HEK293 (cell line): ENCODE data around the gene IARS2.

Source experiments
- CTCF ChIA-PET: fragments of 350-600 bp; formaldehyde crosslinking; extraction: SDS; loops from one replicate; lab custom pipeline; 2021; ENCODE audit warnings: antibody characterized with exemption; lab: Yijun Ruan, JAX
- POLR2A ChIA-PET: fragments of 300-600 bp; formaldehyde crosslinking; extraction: SDS; loops from one replicate; lab custom pipeline; 2020; ENCODE audit warnings: antibody characterized with exemption, inconsistent platforms; lab: Yijun Ruan, JAX
- H3K27ac ChIP-seq: fragments of 200-500 bp; sonication (Bioruptor generic); 2 replicates; pipeline ENCODE4 v1.5.1; 2014; ENCODE audit warnings: low read depth, low read length, control low read depth, inconsistent platforms; ENCODE audit errors: extremely low read depth
- H3K36me3 ChIP-seq, 2 experiments: fragments of 200-500 bp in 1 of 2; sonication (Bioruptor generic) in 1 of 2; 1 replicate in 1 of 2; 2 replicates in 1 of 2; pipeline ENCODE4 v1.5.1; 2014 to 2017; ENCODE audit warnings: inconsistent platforms in 2 of 2, low read length in 2 of 2; ENCODE audit not compliant: control insufficient read depth in 2 of 2, insufficient read depth in 1 of 2
- H3K4me1 ChIP-seq: fragments of 200-500 bp; sonication (Bioruptor generic); 2 replicates; pipeline ENCODE4 v1.5.1; 2014; ENCODE audit warnings: mild to moderate bottlenecking, low read length, inconsistent platforms; ENCODE audit not compliant: control insufficient read depth, insufficient read depth
- H3K4me3 ChIP-seq: 2 replicates; pipeline ENCODE4 v1.5.1; 2011; ENCODE audit warnings: low read depth, mild to moderate bottlenecking, control low read depth, low read length, moderate library complexity
- H3K9me3 ChIP-seq: fragments of 200-500 bp; sonication (Bioruptor generic); 2 replicates; pipeline ENCODE4 v1.5.1; 2014; ENCODE audit warnings: low read depth, low read length, inconsistent platforms; ENCODE audit not compliant: control insufficient read depth, insufficient read depth
- AEBP2 ChIP-seq: fragments of 450-650 bp; formaldehyde crosslinking; IDR thresholded peaks from 2 replicates; pipeline ENCODE4 v1.5.1; 2016; ENCODE audit warnings: missing biosample characterization, missing genetic modification characterization, borderline replicate concordance
- KLF7 ChIP-seq: fragments of 450-650 bp; formaldehyde crosslinking; IDR thresholded peaks from 2 replicates; pipeline ENCODE4 v1.5.1; 2016; ENCODE audit warnings: missing biosample characterization, missing genetic modification characterization, borderline replicate concordance
- MEIS1 ChIP-seq: sonication (generic); formaldehyde crosslinking; IDR thresholded peaks from 2 replicates; pipeline ENCODE4 v1.8.1; 2022; ENCODE audit warnings: missing genetic modification reagents, mild to moderate bottlenecking, borderline replicate concordance
- PRDM10 ChIP-seq: fragments of 450-650 bp; formaldehyde crosslinking; IDR thresholded peaks from 2 replicates; pipeline ENCODE4 v1.5.1; 2016; ENCODE audit warnings: missing biosample characterization, missing genetic modification characterization
- SETDB1 ChIP-seq: IDR thresholded peaks from one replicate; pipeline ENCODE4 v1.6.1; 2017; ENCODE audit warnings: mild to moderate bottlenecking, low read length, moderate library complexity, mixed read lengths; ENCODE audit not compliant: insufficient read length
- ZBTB21 ChIP-seq: fragments of 450-650 bp; formaldehyde crosslinking; IDR thresholded peaks from 2 replicates; pipeline ENCODE4 v1.5.1; 2017; ENCODE audit warnings: missing biosample characterization, missing genetic modification characterization
- ZNF140 ChIP-seq: fragments of 450-650 bp; formaldehyde crosslinking; IDR thresholded peaks from 2 replicates; pipeline ENCODE4 v1.5.1; 2016; ENCODE audit warnings: missing biosample characterization, missing genetic modification characterization
- ZNF169 ChIP-seq: fragments of 450-650 bp; formaldehyde crosslinking; IDR thresholded peaks from 2 replicates; pipeline ENCODE4 v1.5.1; 2016; ENCODE audit warnings: missing biosample characterization, missing genetic modification characterization
- ZNF24 ChIP-seq: fragments of 450-650 bp; formaldehyde crosslinking; IDR thresholded peaks from 2 replicates; pipeline ENCODE4 v1.5.1; 2016; ENCODE audit warnings: missing biosample characterization, missing genetic modification characterization
- ZNF266 ChIP-seq: fragments of 450-650 bp; formaldehyde crosslinking; IDR thresholded peaks from 2 replicates; pipeline ENCODE4 v1.5.1; 2016; ENCODE audit warnings: missing biosample characterization, missing genetic modification characterization, low read depth
- ZNF280C ChIP-seq: fragments of 450-650 bp; formaldehyde crosslinking; IDR thresholded peaks from 2 replicates; pipeline ENCODE4 v1.5.1; 2016; ENCODE audit warnings: missing biosample characterization, missing genetic modification characterization
- ZNF335 ChIP-seq: fragments of 450-650 bp; formaldehyde crosslinking; conservative IDR thresholded peaks from 2 replicates; pipeline ENCODE4 v1.5.1; 2016; ENCODE audit warnings: missing biosample characterization, missing genetic modification characterization
- ZNF354C ChIP-seq: fragments of 450-650 bp; formaldehyde crosslinking; IDR thresholded peaks from 2 replicates; pipeline ENCODE4 v1.5.1; 2016; ENCODE audit warnings: missing biosample characterization, missing genetic modification characterization, low read depth, borderline replicate concordance
- ZNF394 ChIP-seq: fragments of 450-650 bp; formaldehyde crosslinking; IDR thresholded peaks from 2 replicates; pipeline ENCODE4 v1.5.1; 2016; ENCODE audit warnings: missing biosample characterization, missing genetic modification characterization, mild to moderate bottlenecking, moderate library complexity, borderline replicate concordance
- ZNF514 ChIP-seq: fragments of 450-650 bp; formaldehyde crosslinking; IDR thresholded peaks from 2 replicates; pipeline ENCODE4 v1.5.1; 2016; ENCODE audit warnings: missing biosample characterization, missing genetic modification characterization
- ZNF626 ChIP-seq: fragments of 450-650 bp; sonication (Bioruptor Pico); formaldehyde crosslinking; IDR thresholded peaks from 2 replicates; pipeline ENCODE4 v1.5.1; 2018; ENCODE audit warnings: missing biosample characterization, missing genetic modification characterization, inconsistent platforms
- ZNF629 ChIP-seq: fragments of 450-650 bp; formaldehyde crosslinking; IDR thresholded peaks from 2 replicates; pipeline ENCODE4 v1.5.1; 2017; ENCODE audit warnings: missing biosample characterization, missing genetic modification characterization
- ZNF658 ChIP-seq: fragments of 450-650 bp; formaldehyde crosslinking; IDR thresholded peaks from 2 replicates; pipeline ENCODE4; 2016; ENCODE audit warnings: missing biosample characterization, missing genetic modification characterization
- ZNF660 ChIP-seq: fragments of 450-650 bp; IDR thresholded peaks from 2 replicates; pipeline ENCODE4 v1.5.1; 2018; ENCODE audit warnings: missing biosample characterization, mild to moderate bottlenecking, missing genetic modification characterization
- ZNF664 ChIP-seq: fragments of 450-650 bp; formaldehyde crosslinking; IDR thresholded peaks from 2 replicates; pipeline ENCODE4 v1.5.1; 2016; ENCODE audit warnings: missing biosample characterization, missing genetic modification characterization
- ZNF670 ChIP-seq: fragments of 450-650 bp; formaldehyde crosslinking; IDR thresholded peaks from 2 replicates; pipeline ENCODE4 v1.5.1; 2016; ENCODE audit warnings: missing biosample characterization, missing genetic modification characterization, low read depth
- ZNF837 ChIP-seq: fragments of 450-650 bp; formaldehyde crosslinking; IDR thresholded peaks from 2 replicates; pipeline ENCODE4 v1.5.1; 2016; ENCODE audit warnings: missing biosample characterization, missing genetic modification characterization
- ZXDB ChIP-seq: fragments of 450-650 bp; formaldehyde crosslinking; IDR thresholded peaks from 2 replicates; pipeline ENCODE4 v1.5.1; 2016; ENCODE audit warnings: missing biosample characterization, missing genetic modification characterization

The IARS2 gene

GRCh38 chr1:220164116-220164515 lies 70.2 kb downstream of the IARS2 start (continued):
- TF ChIP-seq ZNF280C (no peak), ZNF169 (tag by site-specific recombination) (no peak), ZBTB21 (tag by site-specific recombination) (no peak)

- no peak for TF ChIP-seq MEIS1
- no peak for TF ChIP-seq ZNF514 (tag by site-specific recombination)
- TF ChIP-seq ZXDB (tag by site-specific recombination): no peak
- TF ChIP-seq ZNF670 (tag by site-specific recombination): no peak
- TF ChIP-seq ZNF335 (tag by site-specific recombination): no peak
- TF ChIP-seq ZNF626 (tag by site-specific recombination): no peak
- ChIA-PET POLR2A (no interaction called here), CTCF (interaction anchor here (1.2 to 1.8 kb wide), 3 partner anchors 9 to 174 kb away, joined by 3 to 4 read pairs (median 4); no protein-coding TSS in a partner anchor)
- H3K4me1 ChIP-seq: no peaks in the 10 kb centered on the region
- peaks cover 0 to 67% of the 10 kb centered on the region in 2 experiments for H3K36me3 ChIP-seq
- H3K27ac ChIP-seq: no peak overlapping the region
- H3K4me3 ChIP-seq: no peak overlapping the region
- H3K9me3 ChIP-seq: no peaks in the 10 kb centered on the region
Measured at GRCh38 chr1:220164517-220164916, 70.6 kb downstream of the IARS2 start.

GRCh38 chr1:220166853-220167252 lies 72.9 kb downstream of the IARS2 start:
- Histone ChIP-seq H3K36me3 (peaks cover 0 to 67% of the 10 kb centered on the region in 2 experiments), H3K4me1 (no peaks in the 10 kb centered on the region), H3K9me3 (no peaks in the 10 kb centered on the region), H3K4me3 (no peak overlapping the region), H3K27ac (no peak overlapping the region)
- CTCF ChIA-PET: interaction anchor here (0.7 to 0.9 kb wide), 3 partner anchors 9 to 23 kb away, joined by 5 read pairs; no protein-coding TSS in a partner anchor
- POLR2A ChIA-PET: no interaction called here
- no peak for TF ChIP-seq PRDM10 (tag by site-specific recombination)
- TF ChIP-seq SETDB1: no peak
- no peak for TF ChIP-seq ZNF629 (tag by site-specific recombination)
- no peak for TF ChIP-seq AEBP2 (tag by site-specific recombination)
- no peak for TF ChIP-seq ZNF394 (tag by site-specific recombination)
- TF ChIP-seq ZNF140: no peak
- TF ChIP-seq ZNF24 (tag by site-specific recombination): no peak
- no peak for TF ChIP-seq ZNF658 (tag by site-specific recombination)
- no peak for TF ChIP-seq KLF7
- no peak for TF ChIP-seq ZNF660 (tag by site-specific recombination)
- no peak for TF ChIP-seq ZNF664 (tag by site-specific recombination)
- TF ChIP-seq ZNF837 (tag by site-specific recombination): no peak
- TF ChIP-seq ZNF266 (tag by site-specific recombination): no peak
- TF ChIP-seq ZNF354C (tag by site-specific recombination): no peak
